Measurements from ENCODE around the gene TADA2B. TPM values are rescaled to one million over a fixed set of nuclear protein-coding genes. Genes with fewer than 3 reads are reported as not detected.

The TADA2B gene
- total and polyA plus RNA-seq, 9 of the 15 experiments (the other 6 are each of a cell fraction or from before 2014, with no cell fraction given) = 0.55 to 12.2 (median 7.5) TPM

- FAIRE-seq (peak; percentile 57), ATAC-seq (peak; percentile 89), DNase-seq (ENCODE audit: extremely low read depth in 1 of 4, low spot score in 3 of 4) (peak in 3 of 4 experiments; percentile 28 to 36 (median 30))
- Histone ChIP-seq H3K4me1 (replicated peaks in 1 of 2; ENCODE audit: control insufficient read depth in 2 of 2, insufficient read depth in 2 of 2, low read length in 2 of 2) (peaks cover 0 to 12% of the 10 kb centered on the region in 2 experiments; a peak in 2 of 5 replicates), H3K36me3 (ENCODE audit: control insufficient read depth, insufficient read depth, low read length) (peaks cover 89% of the 10 kb centered on the region), H3K9me1 (ENCODE audit: control insufficient read depth, insufficient read depth, low read length) (no peaks in the 10 kb centered on the region), H3K9ac (ENCODE audit: insufficient read depth in 1 of 2, low read depth in 2 of 2, low read length in 2 of 2) (no peak overlapping the region), H3K27me3 (ENCODE audit: control insufficient read depth in 2 of 2, insufficient read depth in 2 of 2, low read length in 2 of 2) (no peaks in the 10 kb centered on the region), H3K9me3 (replicated peaks; ENCODE audit: control insufficient read depth, insufficient read depth, low read depth, low read length) (no peaks in the 10 kb centered on the region), H3K4me2 (ENCODE audit: insufficient read depth, low read length) (no peak overlapping the region), H2AFZ (ENCODE audit: low read depth, low read length) (no peak overlapping the region), H3K27ac (ENCODE audit: extremely low read depth, low read depth, low read length) (peak overlapping the region; percentile 46; the same call in 2 of the 3 replicates), H3K4me3 (no peak overlapping the region), H3K79me2 (ENCODE audit: control insufficient read depth, insufficient read depth, low read length) (no peaks in the 10 kb centered on the region; the same call in 2 of the 3 replicates), H4K20me1 (replicated peaks; ENCODE audit: control insufficient read depth, insufficient read depth, low read length) (0 out of 2 replicates have a peak, but pooled peaks cover 2% of the 10 kb centered on the region)
- ChIA-PET POLR2A (interaction anchor here (0.7 to 1.8 kb wide), 7 partner anchors 12 to 83 kb away, joined by 3 to 7 read pairs (median 4); no protein-coding TSS in a partner anchor), CTCF (ENCODE audit: low intra/inter-chr PET ratio) (no interaction called here)
- in situ Hi-C loops (cut with MboI) (no loop called here), intact Hi-C loops (cut with micrococcal nuclease) (no loop called here)
- no TSS peak for BruUV-seq (replicated peaks)
- 82% methylated on average over 13 of the region's 14 CpGs for WGBS (ENCODE audit: insufficient coverage, low coverage, missing lambda C conversion rate)
- TF ChIP-seq EP300 (IDR thresholded peaks at IDR 0.05; ENCODE audit: low read length) = peak; percentile 27
- peak; percentile 93 for TF ChIP-seq ZKSCAN3 (CRISPR knock-in tag; IDR thresholded peaks at IDR 0.05)
- 0 out of 2 replicates have a peak, but pooled peaks have one; percentile 45 for TF ChIP-seq ZNF24 (IDR thresholded peaks at IDR 0.05)
- TF ChIP-seq ETV6 (IDR thresholded peaks at IDR 0.05; ENCODE audit: borderline replicate concordance in 1 of 2, low read depth in 2 of 2, low read length in 1 of 2) = no peak
- no peak for TF ChIP-seq ETV6 (CRISPR knock-in tag; IDR thresholded peaks at IDR 0.05; ENCODE audit: borderline replicate concordance)
- TF ChIP-seq, protein P1, sequence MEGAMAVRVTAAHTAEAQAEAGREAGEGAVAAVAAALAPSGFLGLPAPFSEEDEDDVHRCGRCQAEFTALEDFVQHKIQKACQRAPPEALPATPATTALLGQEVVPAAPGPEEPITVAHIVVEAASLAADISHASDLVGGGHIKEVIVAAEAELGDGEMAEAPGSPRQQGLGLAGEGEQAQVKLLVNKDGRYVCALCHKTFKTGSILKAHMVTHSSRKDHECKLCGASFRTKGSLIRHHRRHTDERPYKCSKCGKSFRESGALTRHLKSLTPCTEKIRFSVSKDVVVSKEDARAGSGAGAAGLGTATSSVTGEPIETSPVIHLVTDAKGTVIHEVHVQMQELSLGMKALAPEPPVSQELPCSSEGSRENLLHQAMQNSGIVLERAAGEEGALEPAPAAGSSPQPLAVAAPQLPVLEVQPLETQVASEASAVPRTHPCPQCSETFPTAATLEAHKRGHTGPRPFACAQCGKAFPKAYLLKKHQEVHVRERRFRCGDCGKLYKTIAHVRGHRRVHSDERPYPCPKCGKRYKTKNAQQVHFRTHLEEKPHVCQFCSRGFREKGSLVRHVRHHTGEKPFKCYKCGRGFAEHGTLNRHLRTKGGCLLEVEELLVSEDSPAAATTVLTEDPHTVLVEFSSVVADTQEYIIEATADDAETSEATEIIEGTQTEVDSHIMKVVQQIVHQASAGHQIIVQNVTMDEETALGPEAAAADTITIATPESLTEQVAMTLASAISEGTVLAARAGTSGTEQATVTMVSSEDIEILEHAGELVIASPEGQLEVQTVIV (CRISPR knock-in tag; IDR thresholded peaks at IDR 0.05; ENCODE audit: borderline replicate concordance) = no peak
- peak; percentile 63 for TF ChIP-seq EP400 (IDR thresholded peaks at IDR 0.05)
- peak; percentile 89 for TF ChIP-seq JUND (IDR thresholded peaks at IDR 0.05; ENCODE audit: borderline replicate concordance, low read depth, low read length)
- TF ChIP-seq JUND (tag; IDR thresholded peaks at IDR 0.05; ENCODE audit: borderline replicate concordance, low read depth, low read length) = peak; percentile 73; the same call in 1 of the 3 replicates
- TF ChIP-seq SMC3 (conservative IDR thresholded peaks at IDR 0.05; ENCODE audit: insufficient read depth, low read depth, low read length) = no peak
- 0 out of 2 replicates have a peak, but pooled peaks have one; percentile 26 for TF ChIP-seq ZNF592 (IDR thresholded peaks at IDR 0.05)
- TF ChIP-seq CXXC5 (CRISPR knock-in tag; IDR thresholded peaks at IDR 0.05) = peak; percentile 33
- TF ChIP-seq NR2C1 (IDR thresholded peaks at IDR 0.05) = no peak
- TF ChIP-seq NR2C1 (tag; IDR thresholded peaks at IDR 0.05) = 0 out of 2 replicates have a peak, but pooled peaks have one; percentile 10
- TF ChIP-seq SOX6 (IDR thresholded peaks at IDR 0.05) = 0 out of 2 replicates have a peak, but pooled peaks have one; percentile 57
- TF ChIP-seq POLR2A (conservative IDR thresholded peaks at IDR 0.05) = no peak
These were observed 43.7 kb upstream of the TADA2B start for GRCh38 chr4:6999172-7000086.

Measured in K562 (cell line).